Measurements from ENCODE around the gene HLA-B. TPM values are rescaled to one million over a fixed set of nuclear protein-coding genes. Genes with fewer than 3 reads are reported as not detected.

HLA-B gene
- total and polyA plus RNA-seq, 7 donors: 138 to 402 (median 231) TPM

GRCh38 chr6:31366693-31367470 is 9.9 kb upstream of the HLA-B start:
- peak overlapping the region; percentile 36 for H3K4me3 ChIP-seq
- no peaks in the 10 kb centered on the region for H3K4me1 ChIP-seq
- TF ChIP-seq, protein P1, sequence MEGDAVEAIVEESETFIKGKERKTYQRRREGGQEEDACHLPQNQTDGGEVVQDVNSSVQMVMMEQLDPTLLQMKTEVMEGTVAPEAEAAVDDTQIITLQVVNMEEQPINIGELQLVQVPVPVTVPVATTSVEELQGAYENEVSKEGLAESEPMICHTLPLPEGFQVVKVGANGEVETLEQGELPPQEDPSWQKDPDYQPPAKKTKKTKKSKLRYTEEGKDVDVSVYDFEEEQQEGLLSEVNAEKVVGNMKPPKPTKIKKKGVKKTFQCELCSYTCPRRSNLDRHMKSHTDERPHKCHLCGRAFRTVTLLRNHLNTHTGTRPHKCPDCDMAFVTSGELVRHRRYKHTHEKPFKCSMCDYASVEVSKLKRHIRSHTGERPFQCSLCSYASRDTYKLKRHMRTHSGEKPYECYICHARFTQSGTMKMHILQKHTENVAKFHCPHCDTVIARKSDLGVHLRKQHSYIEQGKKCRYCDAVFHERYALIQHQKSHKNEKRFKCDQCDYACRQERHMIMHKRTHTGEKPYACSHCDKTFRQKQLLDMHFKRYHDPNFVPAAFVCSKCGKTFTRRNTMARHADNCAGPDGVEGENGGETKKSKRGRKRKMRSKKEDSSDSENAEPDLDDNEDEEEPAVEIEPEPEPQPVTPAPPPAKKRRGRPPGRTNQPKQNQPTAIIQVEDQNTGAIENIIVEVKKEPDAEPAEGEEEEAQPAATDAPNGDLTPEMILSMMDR (IDR thresholded peaks at IDR 0.05): peak; percentile 96
- H3K27me3 ChIP-seq (ENCODE audit: insufficient read depth in 3 of 3, low read length in 2 of 3): peaks cover 0 to 16% (median 2%) of the 10 kb centered on the region in 3 donors
- H3K9me3 ChIP-seq: no peaks in the 10 kb centered on the region
- no peak overlapping the region for H3K27ac ChIP-seq
- DNase-seq (peak; percentile 86 to 92), ATAC-seq (peak; percentile 98 to 100 (median 99))
- 5 to 8% (median 6%) methylated on average over 29 to 30 of the region's 30 CpGs for WGBS, 3 donors
- intact Hi-C loops (cut with DNase I): loop anchor here (2.0 kb wide), 3 partner anchors 170 to 230 kb away; partner anchors contain the start of gene PSORS1C2 (in 1 of the 2)
- H3K36me3 ChIP-seq (ENCODE audit: insufficient read depth in 1 of 2, low read depth in 1 of 2): no peaks in the 10 kb centered on the region

- Histone ChIP-seq H3K36me3 (ENCODE audit: insufficient read depth in 1 of 2, low read depth in 1 of 2) (no peaks in the 10 kb centered on the region), H3K27ac (no peak overlapping the region), H3K27me3 (ENCODE audit: insufficient read depth in 3 of 3, low read length in 2 of 3) (peaks cover 2 to 23% (median 4%) of the 10 kb centered on the region in 3 donors), H3K9me3 (no peaks in the 10 kb centered on the region), H3K4me1 (no peaks in the 10 kb centered on the region), H3K4me3 (no peak overlapping the region)
- WGBS, 3 donors: 60 to 67% (median 67%) methylated on average over 5 of the region's 5 CpGs
- no peak for ATAC-seq
- no peak for DNase-seq
- intact Hi-C loops (cut with DNase I): loop anchor here (2.0 kb wide), 3 partner anchors 169 to 229 kb away; partner anchors contain the start of gene PSORS1C2 (in 1 of the 2)
- TF ChIP-seq, protein P1 (IDR thresholded peaks at IDR 0.05): no peak
Measured at GRCh38 chr6:31365864-31366263, 8.9 kb upstream of the HLA-B start.

- H3K36me3 ChIP-seq (ENCODE audit: insufficient read depth in 1 of 2, low read depth in 1 of 2): no peaks in the 10 kb centered on the region
- TF ChIP-seq, protein P1 (IDR thresholded peaks at IDR 0.05): no peak
- intact Hi-C loops (cut with DNase I): no loop called here
Measured at GRCh38 chr6:31363811-31364210, 6.8 kb upstream of the HLA-B start.

DNA sequence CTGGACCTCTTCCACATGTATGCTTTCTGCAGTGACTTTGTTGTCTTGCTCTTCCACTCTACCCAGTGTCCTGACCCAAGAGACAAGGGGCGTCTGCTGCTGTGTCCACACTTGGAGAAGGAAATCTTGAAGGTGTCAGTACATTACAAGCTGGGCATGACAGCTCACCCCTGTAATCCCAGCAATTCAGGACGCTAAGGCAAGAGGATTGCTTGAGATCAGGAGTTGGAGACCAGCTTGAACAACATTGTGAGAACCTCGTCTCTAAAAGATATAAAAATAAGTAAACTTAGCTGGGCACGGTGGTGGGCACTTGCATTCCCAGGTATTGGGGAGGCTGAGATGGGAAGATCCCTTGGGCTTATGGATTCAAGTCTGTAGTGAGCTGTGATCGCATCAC is 5.8 kb upstream of the HLA-B start:
- 29 to 45% (median 40%) methylated on average over 5 of the region's 5 CpGs for whole genome bisulfite sequencing, 3 donors
- Histone ChIP-seq H3K4me1 (no peaks in the 10 kb centered on the region), H3K9me3 (no peaks in the 10 kb centered on the region), H3K4me3 (no peak overlapping the region), H3K27ac (no peak overlapping the region), H3K36me3 (ENCODE audit: insufficient read depth in 1 of 2, low read depth in 1 of 2) (no peaks in the 10 kb centered on the region), H3K27me3 (ENCODE audit: insufficient read depth in 3 of 3, low read length in 2 of 3) (peaks cover 3 to 36% (median 4%) of the 10 kb centered on the region in 3 donors)
- intact Hi-C loops (cut with DNase I): no loop called here
- ATAC-seq: no peak
- no peak for DNase-seq
- TF ChIP-seq, protein P1 (IDR thresholded peaks at IDR 0.05): no peak

More at GRCh38 chr6:31363811-31364210, 6.8 kb upstream of the HLA-B start:
- Histone ChIP-seq H3K9me3 (no peaks in the 10 kb centered on the region), H3K27me3 (ENCODE audit: insufficient read depth in 3 of 3, low read length in 2 of 3) (peaks cover 3 to 36% (median 4%) of the 10 kb centered on the region in 3 donors), H3K4me3 (no peak overlapping the region), H3K27ac (no peak overlapping the region), H3K4me1 (no peaks in the 10 kb centered on the region)
- no peak for DNase-seq
- ATAC-seq: no peak

All from psoas muscle (tissue), 8 donors.